Adipocyte (in vitro differentiated cells): ENCODE data around the gene CAST.
A peak's percentile ranks its signal among the peaks of the same experiment; 100 is the strongest.

Experiments used
- DNase-seq: peaks from one replicate; pipeline ENCODE4 v3.0.0-alpha.2; 2015; ENCODE audit warnings: low read depth
- H3K27me3 ChIP-seq: replicated peaks from 2 replicates; pipeline ENCODE4 v1.7.0; 2013; ENCODE audit warnings: mild to moderate bottlenecking, low read length, moderate library complexity; ENCODE audit not compliant: control insufficient read depth, insufficient read depth
- H3K36me3 ChIP-seq: 2 replicates; pipeline ENCODE4 v1.7.0; 2013; ENCODE audit warnings: low read length, mild to moderate bottlenecking, moderate library complexity; ENCODE audit not compliant: control insufficient read depth, insufficient read depth, severe bottlenecking
- H3K4me1 ChIP-seq: 2 replicates; pipeline ENCODE4 v1.7.0; 2013; ENCODE audit warnings: mild to moderate bottlenecking, low read length, moderate library complexity; ENCODE audit not compliant: control insufficient read depth, insufficient read depth
- H3K4me3 ChIP-seq: 2 replicates; pipeline ENCODE4 v1.7.0; 2013; ENCODE audit warnings: mild to moderate bottlenecking, low read length, moderate library complexity
- H3K9ac ChIP-seq: 2 replicates; pipeline ENCODE4 v1.7.0; 2013; ENCODE audit warnings: mild to moderate bottlenecking, low read length, moderate library complexity
- H3K9me3 ChIP-seq: 2 replicates; pipeline ENCODE4 v1.7.0; 2013; ENCODE audit warnings: mild to moderate bottlenecking, low read length, moderate library complexity; ENCODE audit not compliant: control insufficient read depth

CAST gene

DNA sequence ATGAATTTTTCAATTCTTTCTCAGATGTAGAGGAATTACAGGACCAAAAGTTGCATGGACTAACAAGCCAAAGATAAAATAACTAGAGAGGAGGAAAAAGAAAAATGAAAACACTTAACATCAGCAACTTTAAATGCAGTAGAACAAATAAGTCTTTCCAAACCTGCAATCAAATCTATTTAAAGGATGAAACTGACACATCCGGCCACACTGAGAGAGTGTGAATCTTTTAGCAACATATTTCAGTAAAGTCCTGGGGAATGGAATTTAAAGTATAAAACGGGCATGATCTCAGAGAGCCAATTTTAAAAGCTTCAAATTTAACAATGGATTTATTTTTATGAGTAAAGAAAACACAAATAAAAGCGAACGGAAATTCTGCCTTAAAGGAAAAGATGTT, 17.1 kb downstream of the CAST start:
- no peak for DNase-seq
- H3K4me1 ChIP-seq, result peaks cover 3% of the 10 kb centered on the region
- no peak overlapping the region for H3K4me3 ChIP-seq
- H3K36me3 ChIP-seq, result peaks cover 48% of the 10 kb centered on the region
- H3K27me3 ChIP-seq, result no peaks in the 10 kb centered on the region
- H3K9me3 ChIP-seq, result no peaks in the 10 kb centered on the region
- H3K9ac ChIP-seq, result no peak overlapping the region

DNA sequence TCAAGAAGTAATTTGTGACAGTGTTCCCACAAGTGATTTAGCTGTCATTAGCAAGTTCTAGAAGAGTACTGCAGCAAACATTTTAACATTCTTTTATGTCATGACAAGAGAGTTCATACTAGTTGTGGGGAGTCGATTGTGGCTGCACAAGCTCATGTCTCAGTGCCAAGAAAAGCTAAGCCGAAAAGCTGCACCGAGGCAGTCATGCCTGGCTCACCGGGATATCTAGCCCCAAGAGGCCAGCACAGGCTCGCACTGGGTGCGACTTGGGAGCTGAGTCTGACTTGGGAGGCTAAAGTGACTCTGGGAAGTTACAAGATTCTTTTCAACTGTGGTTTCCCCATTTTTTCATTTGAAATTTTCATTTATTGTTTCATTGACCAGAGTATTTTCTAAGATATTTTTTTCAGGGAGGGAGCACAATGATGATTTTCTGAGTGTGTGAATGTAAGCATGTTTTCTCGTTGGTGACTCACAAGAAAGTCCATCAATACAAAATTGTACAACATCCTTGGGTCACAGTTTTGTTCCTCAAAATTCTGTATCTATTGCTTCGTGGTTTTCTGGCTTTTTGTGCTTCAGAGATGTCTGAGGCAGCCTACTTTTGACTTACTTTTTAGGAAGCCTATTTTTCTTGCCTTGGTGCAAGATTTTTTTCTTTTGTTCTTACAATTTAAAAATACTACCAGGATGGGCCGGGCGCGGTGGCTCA, 18.7 kb downstream of the CAST start:
- H3K4me3 ChIP-seq, result no peak overlapping the region
- H3K27me3 ChIP-seq, result no peaks in the 10 kb centered on the region
- peaks cover 1% of the 10 kb centered on the region for H3K4me1 ChIP-seq
- no peaks in the 10 kb centered on the region for H3K9me3 ChIP-seq
- peaks cover 50% of the 10 kb centered on the region for H3K36me3 ChIP-seq
- H3K9ac ChIP-seq, result no peak overlapping the region
- DNase-seq, result no peak

DNA sequence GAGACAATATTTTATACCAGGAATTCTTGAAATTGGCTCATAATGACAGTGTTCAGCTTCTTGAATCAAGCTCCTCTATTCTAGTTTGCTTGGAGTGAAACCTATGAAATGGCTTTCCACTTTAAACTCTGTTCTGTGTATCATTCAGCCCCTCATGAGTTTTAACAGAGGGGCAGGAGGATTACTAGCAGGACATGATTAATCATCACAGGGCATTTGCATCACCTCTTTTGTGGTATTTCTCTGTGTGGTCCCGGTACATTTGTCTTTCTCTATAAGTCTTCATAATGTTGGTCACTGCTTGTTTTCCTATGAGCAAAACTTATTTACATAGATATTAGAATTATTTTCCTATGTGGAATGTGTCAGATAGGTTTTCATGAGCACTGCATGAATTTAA, 21.2 kb downstream of the CAST start:
- Histone ChIP-seq H3K36me3 (peaks cover 33% of the 10 kb centered on the region), H3K4me3 (no peak overlapping the region), H3K9me3 (no peaks in the 10 kb centered on the region)

DNA sequence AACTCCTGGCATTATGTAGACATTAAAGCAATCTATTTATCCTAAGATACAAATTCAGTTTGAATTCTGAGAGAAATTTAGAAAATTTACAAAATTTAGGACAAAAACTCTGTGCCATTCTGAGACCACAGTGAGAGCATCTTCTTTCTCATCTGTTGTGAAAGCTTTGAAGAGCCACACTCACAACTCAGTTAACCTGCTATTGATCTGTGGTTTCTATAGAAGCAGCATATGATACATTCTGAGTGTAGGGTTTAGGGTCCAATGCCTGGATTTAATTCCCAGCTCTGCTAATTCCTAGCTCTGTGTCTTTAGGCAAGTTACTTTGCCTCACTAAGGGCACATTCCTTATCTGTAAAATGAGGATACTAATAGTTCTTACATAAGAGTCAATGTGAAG, 21.6 kb downstream of the CAST start:
- Histone ChIP-seq H3K9ac (no peak overlapping the region), H3K27me3 (no peaks in the 10 kb centered on the region), H3K4me3 (no peak overlapping the region), H3K9me3 (no peaks in the 10 kb centered on the region), H3K36me3 (peaks cover 29% of the 10 kb centered on the region), H3K4me1 (peaks cover 5% of the 10 kb centered on the region)
- DNase-seq, result no peak

More for the DNA sequence above, 21.2 kb downstream of the CAST start:
- no peak overlapping the region for H3K9ac ChIP-seq
- no peak for DNase-seq
- H3K27me3 ChIP-seq, result no peaks in the 10 kb centered on the region
- peaks cover 5% of the 10 kb centered on the region for H3K4me1 ChIP-seq

DNA sequence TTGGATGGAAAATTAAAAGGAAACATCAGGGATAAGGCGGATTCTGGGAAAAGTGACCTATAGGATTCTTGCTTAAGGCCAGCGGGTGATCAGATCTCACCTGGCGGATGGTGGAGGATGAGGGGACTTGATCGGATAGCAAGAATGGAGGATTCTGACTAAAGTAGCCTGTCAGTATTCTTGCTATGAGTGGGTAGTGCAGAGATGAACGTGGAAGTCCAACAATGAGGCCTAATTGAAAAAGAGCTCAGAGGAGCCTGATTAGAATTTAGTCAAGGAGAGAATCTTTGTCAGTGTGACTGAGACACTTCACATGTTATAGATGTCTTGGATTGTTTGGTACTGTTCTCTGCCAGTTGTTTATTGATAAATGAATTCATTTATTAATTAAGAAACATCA, 24.9 kb downstream of the CAST start:
- no peaks in the 10 kb centered on the region for H3K9me3 ChIP-seq
- H3K9ac ChIP-seq, result peak overlapping the region; percentile 44
- DNase-seq, result no peak
- no peak overlapping the region for H3K4me3 ChIP-seq
- H3K27me3 ChIP-seq, result no peaks in the 10 kb centered on the region
- peaks cover 23% of the 10 kb centered on the region for H3K4me1 ChIP-seq
- peaks cover 21% of the 10 kb centered on the region for H3K36me3 ChIP-seq

DNA sequence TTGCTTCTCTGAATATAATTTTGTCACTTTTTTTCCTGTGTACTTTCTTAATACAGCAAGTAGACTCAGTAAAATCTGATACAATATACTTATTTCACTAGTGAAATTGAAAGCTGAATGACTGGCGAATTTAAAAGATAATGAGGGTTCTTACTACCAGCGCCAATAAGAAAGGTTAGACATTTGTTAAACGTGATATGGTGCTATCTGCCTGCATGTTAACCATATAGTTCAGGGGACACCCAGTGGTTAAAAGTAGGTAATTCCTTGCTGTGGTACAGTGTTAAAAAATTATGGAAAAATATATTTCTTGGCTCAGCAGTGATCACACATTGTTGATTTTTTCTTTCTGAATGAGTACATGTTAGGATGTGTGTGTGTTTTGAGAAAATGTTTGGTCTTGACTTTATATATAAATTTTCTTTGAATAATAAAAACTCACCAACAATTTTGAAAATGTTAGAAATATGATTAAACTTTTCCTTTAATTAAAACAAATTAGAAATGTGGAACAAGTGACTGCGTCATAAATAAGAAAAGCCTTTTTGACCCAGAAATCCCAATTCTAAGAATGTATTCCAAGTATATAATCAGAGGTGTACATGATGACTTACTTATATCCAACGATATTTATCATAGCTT, 25.8 kb downstream of the CAST start:
- Histone ChIP-seq H3K36me3 (peaks cover 19% of the 10 kb centered on the region), H3K9ac (peak overlapping the region; percentile 44), H3K9me3 (no peaks in the 10 kb centered on the region), H3K4me3 (no peak overlapping the region), H3K4me1 (peaks cover 31% of the 10 kb centered on the region), H3K27me3 (no peaks in the 10 kb centered on the region)
- DNase-seq, result peak; percentile 67

DNA sequence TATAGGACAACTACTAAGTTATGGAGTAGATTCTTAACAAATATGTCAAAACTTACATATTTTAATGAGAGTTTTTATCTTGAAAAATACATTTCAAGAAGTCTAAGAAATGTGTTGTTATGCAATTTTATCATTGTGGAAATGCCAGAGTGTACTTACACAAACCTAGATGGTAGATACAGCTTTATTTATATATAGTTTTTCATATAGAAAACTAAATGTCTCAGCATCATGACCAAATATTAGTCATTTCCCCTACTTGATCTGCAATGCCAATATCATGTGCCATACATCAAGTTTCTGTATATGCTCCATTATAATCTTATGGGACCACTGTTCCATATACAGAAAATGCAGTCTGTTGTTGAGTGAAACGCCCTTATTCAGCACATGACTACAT, 28.7 kb downstream of the CAST start:
- no peak for DNase-seq
- Histone ChIP-seq H3K36me3 (peaks cover 25% of the 10 kb centered on the region), H3K27me3 (no peaks in the 10 kb centered on the region), H3K4me3 (no peak overlapping the region), H3K9ac (peak overlapping the region; percentile 37), H3K4me1 (peaks cover 31% of the 10 kb centered on the region), H3K9me3 (no peaks in the 10 kb centered on the region)

DNA sequence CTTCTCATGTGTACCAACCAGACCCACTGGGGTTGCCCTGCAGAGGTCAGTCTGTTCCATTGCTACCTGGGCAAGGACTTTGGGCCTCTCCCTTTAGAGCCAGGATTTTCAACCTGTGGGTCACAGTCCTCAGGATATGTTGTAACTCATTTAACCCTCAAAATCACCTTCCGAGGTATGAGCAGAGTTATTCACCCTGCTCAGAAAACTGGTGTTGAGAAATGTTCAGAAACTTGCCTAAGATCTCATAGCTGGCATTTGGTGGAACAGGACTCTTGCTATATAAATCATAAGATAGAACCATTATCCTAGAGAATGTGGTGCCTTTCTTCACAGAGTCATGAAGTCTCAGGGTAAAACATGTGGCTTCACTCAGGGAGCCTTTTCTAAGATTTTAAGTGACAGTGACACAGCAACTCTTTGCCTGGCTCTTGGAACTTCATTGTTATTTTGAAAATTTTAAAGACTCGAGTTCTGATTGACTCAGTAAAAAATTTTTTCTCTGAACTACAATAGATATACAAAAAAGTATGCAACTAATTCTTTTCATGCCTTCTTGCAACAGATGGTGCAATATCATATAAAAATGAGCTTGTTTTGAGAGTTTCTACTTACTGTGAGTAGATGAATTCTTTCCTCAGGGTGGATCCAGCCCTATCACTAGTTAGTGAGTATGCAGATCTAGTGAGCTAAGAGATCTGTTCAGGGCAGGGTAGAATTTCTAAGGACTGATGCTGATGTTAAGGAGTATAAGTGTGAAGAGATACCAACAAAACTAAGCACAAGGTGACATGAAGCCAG, 29.5 kb downstream of the CAST start:
- DNase-seq, result peak; percentile 82
- H3K4me1 ChIP-seq, result peaks cover 31% of the 10 kb centered on the region
- peak overlapping the region; percentile 37 for H3K9ac ChIP-seq
- H3K27me3 ChIP-seq, result no peaks in the 10 kb centered on the region
- H3K36me3 ChIP-seq, result peaks cover 24% of the 10 kb centered on the region
- H3K4me3 ChIP-seq, result no peak overlapping the region
- no peaks in the 10 kb centered on the region for H3K9me3 ChIP-seq

DNA sequence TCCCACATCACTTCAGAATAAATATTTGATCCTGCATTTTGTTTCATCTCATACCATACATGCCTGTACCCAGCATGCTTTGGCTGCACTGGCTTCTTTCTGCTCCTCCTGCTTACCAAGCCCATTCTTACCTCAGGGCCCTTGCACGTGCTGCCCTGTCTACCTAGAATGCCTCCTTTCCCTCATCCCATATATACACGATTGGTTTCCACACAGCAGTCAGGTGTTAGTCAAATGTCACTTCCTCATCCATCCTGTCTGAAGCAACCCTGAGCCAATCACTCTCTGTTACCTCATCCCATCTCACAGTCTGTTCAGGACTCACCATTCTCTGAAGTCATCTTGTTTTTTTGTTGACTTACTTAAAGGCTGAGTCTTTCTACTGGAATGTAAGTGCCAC, 30.3 kb downstream of the CAST start:
- Histone ChIP-seq H3K4me1 (peaks cover 31% of the 10 kb centered on the region), H3K9ac (peak overlapping the region; percentile 37), H3K36me3 (peaks cover 31% of the 10 kb centered on the region), H3K9me3 (no peaks in the 10 kb centered on the region), H3K27me3 (no peaks in the 10 kb centered on the region), H3K4me3 (no peak overlapping the region)
- peak; percentile 60 for DNase-seq

DNA sequence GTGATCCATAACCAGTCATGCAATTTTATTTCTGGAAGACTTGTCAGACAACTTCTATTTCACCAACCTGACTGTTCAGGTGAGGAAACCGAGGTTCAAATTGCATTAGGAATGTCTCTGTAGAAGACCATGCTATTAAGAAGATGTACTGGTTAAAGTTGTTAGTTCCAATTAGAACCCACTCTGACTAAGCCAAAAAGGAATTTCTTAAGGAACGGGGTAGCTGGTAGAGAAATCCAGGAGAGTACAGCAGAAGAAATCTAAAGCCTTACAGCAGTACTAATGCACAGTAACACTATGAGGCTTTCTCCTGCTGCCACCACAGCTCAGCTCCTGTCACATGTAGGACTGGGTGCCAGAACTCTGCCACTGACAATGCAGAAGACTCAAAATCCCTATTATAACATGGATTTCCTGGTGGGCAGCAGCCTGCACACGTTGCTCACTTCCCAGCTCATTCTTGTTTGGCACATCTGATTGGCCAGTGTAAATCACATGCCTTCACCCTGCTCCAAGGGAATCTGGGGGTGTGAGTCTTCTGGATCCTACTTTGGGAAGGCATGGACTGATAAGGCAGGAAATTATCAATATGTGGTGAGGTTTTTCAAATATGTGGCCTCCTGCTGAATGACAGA, 37.1 kb downstream of the CAST start:
- Histone ChIP-seq H3K36me3 (peaks cover 47% of the 10 kb centered on the region), H3K27me3 (no peaks in the 10 kb centered on the region), H3K4me1 (peaks cover 42% of the 10 kb centered on the region), H3K9ac (peak overlapping the region; percentile 22), H3K4me3 (no peak overlapping the region), H3K9me3 (no peaks in the 10 kb centered on the region)
- peak; percentile 42 for DNase-seq
